GM19438 (cell line): Measurements from ENCODE around the gene HHAT.
A peak's percentile ranks its signal among the peaks of the same experiment; 100 is the strongest.

Experiments used
- ATAC-seq: cut with Tn5 transposase; IDR thresholded peaks from one replicate; pipeline ENCODE4 v1.9.1; 2021; ENCODE audit warnings: low read depth; ENCODE audit not compliant: unreplicated experiment

Gene HHAT

DNA sequence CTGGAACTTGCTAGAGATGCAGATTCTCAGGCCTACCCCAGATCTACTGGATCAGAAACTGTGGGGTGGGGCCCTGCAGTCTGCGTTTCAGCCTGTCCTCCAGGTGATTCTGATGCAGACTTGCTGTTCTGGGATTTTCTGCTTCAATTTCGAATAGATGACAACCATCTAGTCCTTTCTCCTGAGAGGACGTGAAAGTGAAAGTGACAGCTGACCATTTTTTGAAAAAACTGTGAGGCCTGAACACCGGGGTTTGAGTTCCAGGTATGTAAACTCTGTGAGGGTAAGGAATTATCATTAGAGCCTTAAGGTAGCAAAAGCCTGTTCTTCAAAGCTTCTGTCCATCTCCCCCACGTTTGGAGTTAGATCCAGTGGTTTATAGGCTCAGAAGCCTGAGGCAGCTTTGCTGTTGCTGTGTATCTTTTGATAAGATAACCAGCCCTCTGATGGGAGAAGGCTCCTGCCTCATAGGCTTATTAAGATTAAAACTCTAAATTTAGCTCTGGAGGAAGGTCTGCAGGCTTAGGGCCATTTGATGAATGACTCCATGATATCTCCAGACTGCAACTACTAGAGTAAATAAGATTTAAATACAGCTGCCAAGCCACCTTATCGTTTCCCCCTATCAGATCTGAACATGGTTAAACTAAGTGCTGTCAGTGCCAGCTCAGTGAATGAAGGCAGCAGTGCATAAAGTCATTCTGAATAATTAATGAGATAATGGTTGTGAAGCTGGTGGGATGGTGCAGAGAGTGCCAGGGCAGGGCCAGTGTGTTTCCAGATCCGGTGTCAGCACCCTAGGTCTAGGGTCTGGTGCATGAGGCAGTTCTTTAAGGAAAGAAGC is 335.2 kb downstream of the HHAT start:
- no peak for ATAC-seq

DNA sequence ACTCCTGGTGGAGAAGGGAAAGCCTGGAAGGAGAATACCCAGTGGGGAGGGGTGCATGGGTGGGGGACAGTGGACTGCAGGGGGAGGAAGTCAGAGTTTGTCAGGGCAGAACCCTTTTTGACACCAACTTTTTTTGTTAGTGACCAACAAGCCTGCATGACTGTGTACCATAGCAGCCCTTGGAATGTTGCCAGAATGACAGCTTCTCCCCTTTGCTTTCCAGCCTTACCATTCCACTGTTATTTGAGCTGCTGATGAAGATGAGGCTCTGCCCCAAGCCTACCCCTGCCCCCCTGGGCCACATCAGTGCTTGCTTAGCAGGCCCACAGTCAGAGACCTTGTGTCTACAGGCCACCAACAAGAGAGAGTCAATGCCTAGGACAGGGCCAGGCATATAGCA is 341.2 kb downstream of the HHAT start:
- no peak for ATAC-seq

DNA sequence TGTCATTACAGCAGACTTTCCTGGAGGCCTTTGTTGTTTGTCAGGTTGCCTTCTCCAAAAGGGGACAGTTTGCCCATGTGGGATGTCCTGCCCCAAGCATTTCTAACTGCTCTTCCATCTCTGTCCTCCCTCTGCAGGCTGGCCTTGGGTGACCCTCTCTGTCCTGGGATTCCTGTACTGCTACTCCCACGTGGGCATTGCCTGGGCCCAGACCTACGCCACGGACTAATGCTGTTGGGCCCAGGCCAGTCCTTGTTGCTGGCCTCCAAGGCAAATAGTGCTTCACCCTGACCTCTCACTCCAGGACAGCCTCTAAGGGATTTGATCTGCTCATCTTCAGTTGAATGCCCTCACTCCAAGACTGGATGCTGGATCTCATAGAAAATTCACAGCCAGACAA is 345.4 kb downstream of the HHAT start:
- ATAC-seq: no peak

DNA sequence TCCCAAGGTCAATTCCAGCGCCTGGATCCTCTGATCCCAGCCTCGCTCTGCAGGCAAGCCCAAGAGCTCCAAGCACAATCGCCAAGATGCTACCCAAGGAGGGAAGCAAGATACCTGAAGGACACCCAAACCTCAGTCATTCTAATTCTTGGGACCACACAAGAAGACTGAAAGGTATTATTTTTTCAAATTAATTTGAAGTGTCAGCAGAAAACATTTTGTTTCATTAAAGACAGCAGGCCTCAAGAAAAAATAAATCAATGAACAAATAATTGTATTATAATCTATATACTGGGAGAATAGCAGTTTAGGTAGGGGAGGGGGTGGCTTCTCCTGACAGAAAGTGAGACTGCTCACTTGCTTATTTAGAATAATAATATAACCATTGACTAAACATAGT is 347.8 kb downstream of the HHAT start:
- ATAC-seq: no peak

DNA sequence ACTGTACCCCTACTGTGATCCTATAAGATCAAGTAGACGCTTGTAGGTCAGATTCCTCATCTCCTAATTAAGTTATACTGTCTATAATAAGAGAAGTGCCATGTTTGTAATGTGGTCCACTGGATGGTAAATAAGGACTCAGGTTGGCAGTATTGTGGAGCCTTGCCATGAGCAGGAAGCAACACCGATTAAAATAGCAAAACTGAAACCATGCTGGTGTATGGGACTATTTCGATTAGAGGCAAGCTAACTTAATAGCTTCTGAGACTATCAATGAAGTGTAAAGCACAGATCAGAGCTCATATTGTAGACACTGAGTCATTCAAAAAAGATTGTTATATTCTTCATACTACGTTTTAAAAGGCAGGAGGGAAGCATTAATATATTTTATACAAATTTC is 348.8 kb downstream of the HHAT start:
- no peak for ATAC-seq

DNA sequence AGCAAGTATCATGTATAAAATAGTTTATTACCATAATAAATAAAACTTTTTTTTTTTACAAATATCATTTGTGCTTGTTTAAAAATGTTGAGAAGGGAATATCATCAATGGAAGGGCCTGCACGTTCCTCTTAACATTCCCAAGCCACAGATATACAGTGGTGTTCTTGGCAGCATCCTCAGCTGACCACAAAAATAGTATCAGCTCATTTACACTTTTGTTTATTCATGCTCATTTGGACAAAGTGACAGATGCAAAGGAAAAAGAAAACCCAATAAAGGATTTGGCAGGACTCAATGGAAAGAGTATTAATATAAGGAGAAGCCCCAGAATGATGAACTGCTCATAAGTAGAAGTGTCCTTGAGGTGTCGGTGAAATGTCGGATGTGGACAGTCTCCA is 349.6 kb downstream of the HHAT start:
- ATAC-seq: no peak

DNA sequence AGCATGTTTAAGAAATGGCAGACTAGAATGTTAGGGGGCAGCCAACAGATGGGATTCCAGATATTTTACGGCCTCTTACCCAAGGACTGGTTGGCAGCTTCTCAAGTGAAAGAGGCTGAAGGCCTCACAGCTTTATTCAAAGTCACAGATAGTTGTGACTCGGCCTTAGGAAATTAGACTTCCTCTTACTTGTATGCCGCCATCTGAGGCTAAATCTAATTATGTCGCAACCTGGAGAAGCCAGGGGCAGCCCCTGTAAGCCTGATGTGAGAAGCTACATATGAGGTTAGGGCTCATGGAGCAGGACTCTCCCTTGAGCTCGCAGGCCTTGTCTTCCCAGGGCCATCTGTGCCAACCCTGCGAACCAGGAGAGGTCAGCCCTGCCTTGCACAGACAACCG is 352.5 kb downstream of the HHAT start:
- ATAC-seq: no peak

DNA sequence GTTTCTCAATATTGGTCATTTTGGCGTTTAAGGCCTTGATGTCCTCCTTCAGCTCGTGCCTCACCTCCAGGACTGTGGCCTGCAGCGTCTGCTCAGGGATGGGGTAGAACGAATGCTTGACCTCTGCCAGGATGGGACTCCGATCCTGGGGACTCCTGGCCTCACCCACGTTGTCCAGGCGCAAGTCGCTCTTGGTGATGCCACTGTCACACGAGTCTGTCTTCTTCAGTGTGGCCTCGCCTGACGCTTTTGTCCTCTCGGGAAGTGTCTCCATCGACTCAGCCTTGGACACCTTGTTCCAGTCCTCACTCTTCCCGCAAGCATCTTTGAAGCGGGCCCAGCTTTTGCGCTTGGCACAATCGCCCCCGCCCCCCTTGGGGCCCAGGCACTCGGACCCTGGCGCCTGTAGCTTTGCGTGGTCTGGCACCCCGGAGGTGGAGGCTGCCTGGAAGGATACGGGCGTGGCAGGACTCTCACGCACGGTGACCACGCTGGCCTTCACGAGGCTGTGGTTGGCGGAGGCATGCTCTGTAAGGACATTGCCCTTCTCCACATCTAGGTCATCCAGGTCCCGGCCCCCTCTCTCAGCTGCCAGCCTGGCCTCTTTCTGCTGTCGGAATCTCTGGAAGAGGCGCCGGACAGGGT is 354.8 kb downstream of the HHAT start:
- no peak for ATAC-seq

DNA sequence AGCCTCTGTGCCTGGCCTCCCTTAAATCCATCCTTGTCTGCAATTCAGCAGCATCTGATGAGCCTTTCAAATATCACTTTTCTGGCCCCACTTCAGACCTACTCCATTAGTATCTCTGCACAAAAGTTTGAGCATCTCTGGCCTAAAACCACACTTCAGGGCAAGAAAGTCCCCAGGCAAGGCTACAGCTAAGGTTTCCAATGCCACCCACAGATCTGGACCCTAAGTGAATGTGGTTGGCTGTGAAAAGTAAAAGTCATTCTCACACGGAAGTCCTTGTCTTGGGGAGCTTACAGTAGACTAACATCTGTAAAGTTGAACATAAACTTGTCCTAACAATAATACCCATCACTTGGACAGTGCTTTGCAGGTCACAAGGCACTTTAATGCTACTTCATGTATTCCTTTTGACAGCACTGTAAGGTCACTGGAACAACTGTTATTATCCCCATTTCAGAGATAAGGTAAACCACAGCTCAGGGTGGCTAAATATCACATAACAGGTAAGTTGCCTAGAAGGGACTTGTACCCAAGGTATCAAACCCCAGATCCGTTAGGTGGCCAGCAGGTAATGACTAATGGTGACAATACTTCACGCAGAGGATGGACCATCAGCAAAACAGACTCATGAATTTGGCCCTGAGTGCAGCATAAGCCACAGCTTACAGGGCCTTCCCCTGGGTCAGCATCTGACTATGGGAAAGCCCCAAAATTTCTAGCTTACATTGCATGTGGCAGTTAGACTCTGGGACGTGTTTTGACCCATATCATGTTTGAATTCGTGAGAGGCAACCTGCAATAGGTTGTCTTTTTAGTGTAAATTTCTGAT is 356.0 kb downstream of the HHAT start:
- ATAC-seq: no peak

DNA sequence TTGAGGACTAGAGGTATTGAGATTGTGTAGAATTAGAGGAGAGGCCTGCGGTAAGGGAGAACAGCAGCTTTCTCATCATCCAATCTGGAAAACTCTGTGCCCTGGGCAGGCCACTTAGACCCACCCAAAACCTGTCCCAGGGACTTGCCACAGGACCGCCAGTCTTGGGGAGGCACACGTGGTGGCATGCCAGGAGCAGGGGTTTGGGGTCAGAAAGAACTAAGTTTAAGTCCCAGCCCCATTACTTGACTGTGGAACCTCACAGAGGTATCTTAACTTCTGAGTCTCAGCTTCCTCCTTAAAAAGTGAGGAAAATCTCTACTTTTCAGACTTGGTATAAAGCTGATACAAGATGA is 356.6 kb downstream of the HHAT start:
- ATAC-seq: no peak

DNA sequence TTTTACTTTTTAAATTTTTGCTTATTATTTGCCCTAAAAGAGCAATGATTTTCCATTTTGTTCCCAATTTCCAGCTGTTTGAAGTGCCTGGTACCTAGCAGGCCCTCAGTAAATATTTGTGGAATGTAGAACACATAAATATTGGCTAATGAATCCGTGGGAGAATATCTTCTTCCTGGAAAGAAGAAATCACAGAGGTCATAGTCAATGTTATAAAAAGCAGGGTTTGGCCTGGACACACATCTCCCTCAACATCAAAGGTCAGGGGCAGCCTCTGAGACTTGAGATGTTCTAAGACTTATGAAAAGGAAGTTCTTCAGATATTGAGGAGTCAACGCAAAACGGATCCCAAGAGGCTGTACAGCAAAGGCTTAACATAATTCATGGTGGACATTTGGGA is 358.1 kb downstream of the HHAT start:
- ATAC-seq: no peak

DNA sequence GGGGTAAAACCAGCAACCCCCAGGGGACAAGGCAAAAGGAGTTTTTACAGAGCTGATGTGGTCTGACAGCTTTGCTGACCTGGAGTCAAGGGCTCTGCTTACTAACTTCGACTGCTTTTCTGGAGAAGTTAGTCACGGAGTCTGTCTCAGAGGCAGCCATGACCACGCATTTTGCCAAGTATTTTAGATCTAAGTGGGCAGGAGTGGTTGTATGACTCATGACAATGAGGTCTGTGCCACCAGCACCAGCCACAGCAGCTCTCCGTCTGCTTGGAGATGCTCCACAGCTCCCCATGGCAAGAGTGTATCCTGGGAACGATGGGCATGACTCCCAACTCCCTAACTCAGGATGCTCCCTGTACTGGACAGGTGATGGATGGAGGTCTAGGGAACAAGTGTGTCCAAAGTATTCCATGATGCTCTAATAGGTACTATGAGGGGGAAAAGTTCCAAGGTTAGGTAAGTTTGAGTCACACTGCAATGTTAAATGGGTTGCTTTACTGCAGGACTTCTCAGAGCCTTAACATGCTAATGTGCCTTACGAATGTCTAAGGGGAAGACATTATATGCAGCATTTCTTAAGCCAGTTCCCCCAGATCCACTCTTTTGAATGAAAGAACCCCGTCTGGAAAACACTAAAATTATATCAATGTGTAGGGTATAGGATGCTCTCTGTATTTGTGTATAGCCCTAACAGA is 359.0 kb downstream of the HHAT start:
- ATAC-seq: no peak

DNA sequence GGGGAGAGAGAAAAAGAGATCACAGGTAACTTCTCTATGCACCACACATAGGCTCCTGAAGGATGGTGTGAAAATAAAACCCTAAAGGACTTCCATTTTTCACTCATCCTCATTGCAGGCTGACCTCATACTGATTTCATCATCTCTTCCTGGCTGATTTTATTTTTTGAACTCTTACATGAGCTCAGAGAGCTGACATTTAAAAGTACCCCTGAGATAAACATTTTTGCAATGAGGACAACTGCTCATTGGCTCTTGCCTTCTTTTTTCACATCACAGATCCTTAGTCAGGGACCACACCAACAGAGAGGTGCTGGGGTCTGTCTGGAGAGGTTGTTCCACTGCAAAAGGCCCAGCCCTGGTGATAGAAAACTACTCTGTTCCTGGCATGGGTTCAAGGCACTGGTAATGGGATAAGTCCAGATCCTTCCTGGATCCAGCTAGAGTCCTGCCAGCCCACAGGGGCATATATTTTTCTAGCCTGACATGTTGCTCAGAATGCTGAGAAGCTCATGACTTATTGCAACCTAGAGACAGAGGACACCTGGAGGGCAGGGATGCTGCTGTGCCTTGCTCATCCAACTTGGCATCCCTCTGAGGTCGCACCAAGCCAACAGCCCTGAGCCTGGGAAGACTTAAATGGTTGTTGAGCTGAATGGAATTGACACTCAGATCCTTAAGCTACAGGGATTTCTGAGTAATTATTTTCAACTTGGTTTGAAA is 360.0 kb downstream of the HHAT start:
- no peak for ATAC-seq

DNA sequence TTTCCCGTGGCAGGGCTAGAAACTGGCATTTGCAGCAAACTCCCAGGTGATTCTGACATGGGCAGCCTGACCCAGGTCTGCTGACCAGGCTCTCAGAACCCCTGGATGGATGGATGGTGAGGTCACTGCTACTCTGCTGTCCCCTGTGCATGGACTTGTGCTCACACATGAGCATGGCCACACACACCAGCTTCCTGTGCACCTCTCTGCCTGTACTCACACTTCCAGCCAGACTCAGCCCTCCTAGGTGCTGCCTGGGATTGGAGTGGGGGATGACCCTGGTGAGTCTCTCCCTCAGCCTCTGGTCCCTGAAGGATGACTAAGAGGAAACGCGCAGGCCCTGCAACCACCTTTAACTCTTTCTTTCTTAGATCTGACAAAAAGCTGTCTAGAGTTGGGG is 361.1 kb downstream of the HHAT start:
- ATAC-seq: no peak

DNA sequence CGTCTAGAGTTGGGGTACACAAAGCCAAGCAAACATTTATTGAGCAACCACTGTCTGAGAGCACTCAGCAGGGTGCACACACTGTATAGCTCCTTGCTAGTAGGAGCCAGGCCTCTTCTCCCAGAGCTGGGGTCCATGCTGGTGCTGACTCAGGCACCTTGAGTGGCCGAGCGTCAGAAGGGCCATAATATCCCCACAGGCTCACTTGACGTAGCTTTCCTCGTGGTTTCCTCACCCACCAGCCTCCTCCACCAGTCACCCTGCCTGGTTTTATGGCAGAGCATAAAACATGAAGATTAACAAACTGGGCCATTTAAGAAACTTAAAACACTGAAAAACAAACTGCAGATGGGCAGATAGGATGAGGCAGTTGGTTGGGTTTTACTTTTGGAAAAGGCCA is 361.5 kb downstream of the HHAT start:
- no peak for ATAC-seq

DNA sequence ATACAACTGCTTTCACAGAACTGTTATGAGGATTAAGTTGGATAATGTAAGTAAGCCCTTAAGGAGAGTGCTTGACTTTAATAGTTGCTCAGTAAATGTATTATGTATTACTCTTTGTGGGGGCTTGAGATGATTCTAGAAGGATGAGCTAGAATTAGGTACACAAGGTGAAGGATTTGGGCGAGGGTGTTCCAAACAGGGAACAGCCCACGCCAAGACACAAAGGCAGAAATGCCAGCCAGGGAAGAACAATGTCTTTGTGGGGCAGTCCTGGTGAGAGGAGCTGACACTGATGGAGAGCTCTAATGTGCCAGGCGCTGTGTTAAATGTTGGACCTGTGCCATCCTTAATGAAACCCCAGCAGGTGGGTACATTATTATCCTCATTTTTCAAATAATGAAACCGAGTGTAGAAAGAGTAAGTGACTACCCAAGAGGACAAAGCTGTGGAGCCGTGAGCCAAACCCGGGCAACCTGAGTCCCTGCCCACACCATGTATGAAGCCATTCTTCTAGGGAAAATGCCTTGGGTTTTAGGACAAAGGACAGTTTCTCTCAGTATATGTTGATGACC is 362.4 kb downstream of the HHAT start:
- ATAC-seq: no peak

DNA sequence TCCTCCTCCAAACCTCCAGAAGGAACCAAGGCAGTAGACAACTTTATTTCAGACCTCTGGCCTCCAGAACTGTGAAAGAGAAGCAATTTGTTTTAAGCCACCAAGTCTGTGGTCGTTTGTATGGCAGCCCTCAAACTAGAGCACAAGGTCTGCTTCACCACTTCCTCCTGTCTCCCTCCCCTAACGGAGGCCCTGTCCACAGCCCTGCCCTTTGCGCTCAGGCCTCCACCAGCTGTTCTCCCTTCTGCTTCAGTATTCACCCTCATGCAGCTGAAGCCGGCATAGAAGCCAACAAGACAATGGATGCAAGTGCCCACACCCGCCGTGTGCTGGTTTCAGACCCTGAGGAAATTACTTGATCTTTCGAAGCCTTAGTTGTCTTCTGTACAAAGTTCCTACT is 364.1 kb downstream of the HHAT start:
- peak; percentile 34 for ATAC-seq

DNA sequence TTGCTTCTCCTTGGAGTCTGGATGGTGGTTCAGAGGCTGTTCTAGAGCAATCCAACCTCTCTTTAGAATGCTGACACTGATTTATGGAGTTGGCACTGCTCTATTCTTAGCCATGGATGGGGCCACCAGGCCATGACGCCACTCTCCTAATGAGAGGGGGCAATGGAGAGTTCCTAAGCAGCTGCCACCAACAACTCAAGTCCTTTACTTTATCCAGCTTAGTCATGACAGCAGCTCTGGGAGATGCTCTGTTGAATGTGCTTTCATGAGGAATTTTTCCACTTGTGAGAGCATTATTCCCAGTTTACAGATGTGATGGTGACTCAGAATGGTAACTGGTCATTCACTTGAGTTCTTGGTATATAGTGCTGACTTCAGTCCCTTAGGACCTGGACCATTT is 366.3 kb downstream of the HHAT start:
- no peak for ATAC-seq

DNA sequence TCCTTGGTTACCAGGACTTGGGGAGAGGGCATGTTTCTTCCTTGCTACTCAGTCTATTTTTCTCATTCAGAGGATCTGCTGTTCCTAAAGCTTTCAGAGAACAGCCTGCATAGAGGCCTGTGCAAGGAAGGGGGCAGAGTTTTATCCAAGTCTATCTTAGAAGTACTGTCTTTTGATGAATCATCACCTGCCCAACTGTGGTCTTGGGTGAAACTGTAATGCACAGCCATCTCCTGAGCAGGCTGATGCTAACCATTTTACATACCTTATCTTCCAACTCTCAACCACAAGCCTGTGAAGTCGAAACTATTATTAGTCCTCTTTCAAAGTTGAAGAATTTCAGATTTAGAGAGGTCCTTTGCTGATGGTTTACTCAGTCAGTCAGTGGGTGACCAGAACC is 368.0 kb downstream of the HHAT start:
- peak; percentile 85 for ATAC-seq

DNA sequence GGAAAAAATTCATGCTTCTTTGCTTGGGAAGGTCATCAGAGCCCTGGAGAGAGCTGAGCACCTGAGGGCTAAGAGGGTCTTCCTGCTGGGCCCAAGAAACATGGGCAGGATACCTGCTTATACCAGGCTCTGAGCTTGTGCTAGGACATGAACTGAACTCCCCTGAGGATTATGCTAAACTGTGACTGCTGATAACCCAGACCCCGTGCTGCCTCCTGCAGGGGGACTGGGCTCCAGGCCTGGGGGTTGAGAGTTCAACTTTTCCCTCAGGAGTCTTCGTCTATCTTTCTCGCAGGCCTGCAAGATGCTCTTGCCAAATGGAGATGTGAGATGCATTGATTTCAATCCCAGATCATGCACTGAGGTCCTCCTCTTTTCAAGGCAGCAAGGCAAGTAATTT is 368.5 kb downstream of the HHAT start:
- no peak for ATAC-seq
